T-helper 2 cell treated with Interferon-gamma antibody and Interleukin-4, amounts not matched to agents 100 ng/mL and 5 ng/mL, for 36 hours (primary cell): ENCODE measurements around the gene POU2AF2. TPM values are rescaled to one million over a fixed set of nuclear protein-coding genes. Genes with fewer than 3 reads are reported as not detected.
"Not testable (repeated sequence)": the region's sequence is repeated elsewhere in the genome, so short reads cannot be mapped to it uniquely, and the experiment has no call there.

Source experiments
- intact Hi-C: fragments of 100-400 bp; cut with micrococcal nuclease; formaldehyde crosslinking; loops from one replicate; pipeline ENCODE4 v1.15.1; 2023
- total RNA-seq: library from RNA; stranded (reverse); gene quantifications from 2 replicates; pipeline ENCODE4 v1.2.3, GENCODE V29; 2022

Gene POU2AF2
- total RNA-seq, 1 donor from 2014 or later, result not detected

DNA sequence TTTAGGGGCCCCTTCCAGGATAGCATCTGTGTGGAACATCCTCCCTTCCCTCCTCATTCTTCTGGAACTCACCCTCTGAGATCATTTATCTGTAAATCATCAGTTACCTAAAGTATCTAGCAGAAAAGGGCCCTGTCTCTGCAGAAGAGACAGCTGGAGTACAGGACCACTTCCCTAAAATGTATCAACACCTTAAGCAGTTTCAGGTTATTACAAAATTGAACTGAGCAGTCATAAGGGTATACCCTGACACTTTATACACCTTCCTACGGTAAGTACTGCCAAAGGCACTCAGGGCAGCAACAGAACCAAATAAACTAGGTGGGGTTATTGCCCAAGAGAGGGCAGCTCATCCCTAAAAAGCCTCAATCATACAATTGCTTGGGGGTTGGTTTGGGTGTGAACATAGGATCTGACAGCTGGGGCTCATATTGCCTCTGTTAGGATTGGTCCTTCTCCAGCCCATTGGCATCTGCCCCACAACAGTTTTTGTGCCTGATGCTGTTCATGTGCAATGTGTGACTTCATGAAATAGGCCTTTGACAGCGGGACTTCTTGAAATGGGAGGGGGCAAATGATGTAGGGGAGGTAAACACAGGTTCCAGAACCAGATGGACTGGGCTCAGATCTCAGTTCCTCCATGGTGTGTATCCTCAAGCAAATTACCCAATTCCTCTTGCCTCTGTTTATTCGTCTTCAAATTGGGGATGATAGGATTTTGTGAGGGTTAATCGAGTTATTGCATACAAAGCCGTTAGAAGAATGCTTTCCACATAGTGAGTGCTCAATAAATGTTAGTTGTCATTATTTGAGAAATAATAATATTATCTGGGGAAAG is 55.7 kb downstream of the POU2AF2 start:
- intact Hi-C loops, result no loop called here

DNA sequence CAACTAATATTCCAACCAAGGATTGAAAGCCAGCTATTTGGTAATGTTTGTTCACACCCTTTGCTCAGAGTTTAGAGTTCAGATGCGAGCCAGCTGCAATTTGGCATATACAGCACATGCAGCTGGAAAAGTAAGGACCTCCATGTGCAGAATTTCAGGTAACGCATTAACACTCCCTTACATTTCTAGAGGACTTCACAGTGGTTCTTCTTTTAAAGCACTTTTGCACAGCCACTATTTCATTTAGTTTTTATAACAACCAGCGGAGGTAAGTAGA is 56.3 kb downstream of the POU2AF2 start:
- intact Hi-C loops, result no loop called here

DNA sequence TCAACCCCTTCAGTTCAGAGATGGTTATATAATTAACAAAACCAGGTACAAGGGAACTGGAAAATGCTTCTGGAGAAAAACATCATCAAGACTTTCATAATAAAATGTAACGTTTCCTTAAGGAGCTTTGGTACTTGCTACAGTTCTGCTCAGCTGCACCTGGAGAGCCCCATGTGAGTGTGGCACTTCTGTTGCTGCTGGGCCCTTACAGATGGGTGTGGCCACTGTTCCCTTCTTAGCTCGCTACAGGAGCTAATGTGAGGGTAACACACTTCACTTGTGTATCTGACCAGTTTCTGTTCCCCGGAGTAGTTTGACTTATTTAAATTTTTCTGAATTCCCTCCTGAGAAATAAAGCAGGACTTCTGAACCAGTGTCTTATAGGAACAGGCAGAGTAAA is 56.8 kb downstream of the POU2AF2 start:
- intact Hi-C loops, result no loop called here

DNA sequence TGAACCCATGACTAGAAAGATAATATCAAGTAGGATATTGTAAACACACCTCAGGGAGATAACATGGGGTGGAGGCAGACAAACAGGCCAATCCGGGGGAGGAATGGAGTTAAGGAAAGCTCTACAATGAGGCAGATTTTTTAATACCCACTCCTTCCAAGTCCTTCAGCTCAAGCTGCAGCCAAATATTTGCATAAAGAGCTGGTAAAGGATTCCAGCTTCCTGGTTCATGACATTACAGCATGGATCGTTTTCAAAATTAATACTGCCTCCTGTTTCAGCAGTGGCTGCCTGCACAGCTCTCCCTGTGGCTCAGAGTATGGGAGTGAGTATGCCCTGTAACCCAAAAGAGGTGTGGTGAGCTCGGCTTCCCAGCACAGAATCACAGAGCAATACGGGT is 57.9 kb downstream of the POU2AF2 start:
- intact Hi-C loops, result no loop called here

DNA sequence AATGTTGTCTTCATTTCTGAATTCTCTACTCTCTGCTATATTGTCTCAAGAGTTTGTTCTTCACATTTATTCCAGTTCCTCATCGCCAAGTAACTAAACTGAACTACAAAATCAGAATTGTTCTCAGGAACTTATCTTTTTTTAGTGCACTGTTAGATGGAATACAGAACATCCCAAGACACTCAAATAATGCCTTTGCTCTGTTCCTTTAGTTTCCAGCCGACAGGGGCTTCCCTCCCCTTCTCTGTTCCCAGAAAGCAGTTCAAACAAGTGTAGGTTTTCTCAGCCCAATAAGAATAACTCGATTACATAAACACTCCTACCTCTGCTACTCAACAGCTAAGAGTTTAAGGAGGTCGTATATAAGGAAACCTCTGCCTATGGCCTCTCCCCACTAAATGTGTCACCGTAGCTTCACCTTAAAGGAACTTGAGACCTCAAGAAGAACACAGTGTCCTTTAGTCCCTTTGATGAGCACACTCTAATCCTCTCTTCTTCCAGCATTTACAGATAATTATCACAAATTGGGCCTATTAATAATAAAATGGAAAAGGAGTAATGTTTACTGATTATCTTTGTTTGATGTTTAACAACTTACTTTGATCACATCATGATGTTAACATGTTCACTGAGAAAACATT is 59.8 kb downstream of the POU2AF2 start:
- intact Hi-C loops, result no loop called here

DNA sequence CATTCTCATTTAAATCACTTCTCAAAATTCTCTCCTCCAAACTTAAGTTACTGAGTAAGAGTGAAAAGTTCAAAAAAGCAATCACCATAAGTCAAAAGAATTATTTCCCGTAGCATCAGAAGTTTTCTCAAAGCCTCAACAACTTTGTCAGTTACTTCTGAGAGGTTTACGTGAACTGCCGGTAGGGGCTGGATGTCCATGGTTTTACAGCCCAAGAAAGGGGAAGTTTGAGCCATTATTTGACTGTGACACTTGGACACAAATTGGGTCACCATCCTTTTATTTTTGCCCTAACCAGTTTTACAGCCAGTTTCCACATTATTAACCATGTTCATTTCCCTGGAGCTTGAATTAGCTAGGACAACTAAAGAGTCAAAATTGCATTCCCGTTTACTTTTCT is 60.4 kb downstream of the POU2AF2 start:
- intact Hi-C loops, result no loop called here

DNA sequence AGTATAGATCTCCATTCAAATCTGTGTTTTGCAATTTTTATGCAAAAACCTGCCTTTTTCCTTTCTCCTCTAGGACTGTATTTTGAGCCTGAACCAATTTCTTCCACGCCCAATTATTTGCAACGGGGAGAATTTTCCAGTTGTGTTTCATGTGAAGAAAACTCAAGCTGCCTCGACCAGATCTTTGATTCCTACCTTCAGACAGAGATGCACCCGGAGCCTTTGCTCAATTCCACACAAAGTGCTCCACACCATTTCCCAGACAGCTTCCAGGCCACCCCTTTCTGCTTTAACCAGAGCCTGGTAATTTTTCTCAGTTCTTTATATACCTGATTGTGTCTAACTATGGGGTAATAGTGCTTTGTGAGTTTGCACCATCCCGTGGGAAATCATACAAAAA is 60.8 kb downstream of the POU2AF2 start:
- intact Hi-C loops, result no loop called here

DNA sequence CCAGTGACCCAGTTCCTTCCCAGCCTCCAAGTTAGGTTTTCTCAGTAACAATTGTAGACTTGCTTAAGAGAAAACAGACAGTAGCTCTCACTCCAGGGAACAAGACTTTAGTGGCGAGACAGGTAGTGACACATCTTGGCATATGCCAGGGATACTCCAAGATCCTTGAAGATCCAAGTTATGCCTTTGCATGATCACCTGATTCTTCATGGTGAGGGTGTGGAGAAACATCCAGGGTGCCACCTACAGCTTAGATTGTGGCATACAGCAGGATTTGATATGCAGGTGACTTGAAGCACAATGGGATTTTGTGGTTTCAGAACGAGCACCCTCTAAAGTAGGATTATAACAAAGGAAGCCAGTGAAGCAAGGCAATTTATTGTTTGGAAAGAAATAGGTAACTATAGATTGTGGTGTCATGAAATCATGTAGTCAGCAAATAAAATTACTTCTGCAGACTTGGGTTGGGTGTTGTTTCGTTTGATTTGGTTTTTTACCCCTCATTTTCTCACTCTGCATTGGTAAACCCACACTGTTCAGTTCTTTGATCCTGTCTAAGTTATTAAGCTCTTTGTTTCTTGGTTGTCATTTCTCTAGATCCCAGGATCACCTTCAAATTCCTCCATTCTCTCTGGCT is 62.1 kb downstream of the POU2AF2 start:
- intact Hi-C loops, result no loop called here

DNA sequence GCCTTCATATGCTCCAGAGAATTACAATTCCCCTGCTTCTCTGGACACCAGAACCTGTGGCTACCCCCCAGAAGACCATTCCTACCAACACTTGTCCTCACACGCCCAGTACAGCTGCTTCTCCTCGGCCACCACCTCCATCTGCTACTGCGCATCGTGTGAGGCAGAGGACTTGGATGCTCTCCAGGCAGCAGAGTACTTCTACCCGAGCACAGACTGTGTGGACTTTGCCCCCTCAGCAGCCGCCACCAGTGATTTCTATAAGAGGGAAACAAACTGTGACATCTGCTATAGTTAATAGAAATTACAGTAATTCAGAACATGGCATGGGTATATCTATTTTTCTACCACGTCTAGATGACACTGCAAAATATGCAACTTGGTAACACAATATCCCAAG is 62.6 kb downstream of the POU2AF2 start:
- intact Hi-C loops, result no loop called here

DNA sequence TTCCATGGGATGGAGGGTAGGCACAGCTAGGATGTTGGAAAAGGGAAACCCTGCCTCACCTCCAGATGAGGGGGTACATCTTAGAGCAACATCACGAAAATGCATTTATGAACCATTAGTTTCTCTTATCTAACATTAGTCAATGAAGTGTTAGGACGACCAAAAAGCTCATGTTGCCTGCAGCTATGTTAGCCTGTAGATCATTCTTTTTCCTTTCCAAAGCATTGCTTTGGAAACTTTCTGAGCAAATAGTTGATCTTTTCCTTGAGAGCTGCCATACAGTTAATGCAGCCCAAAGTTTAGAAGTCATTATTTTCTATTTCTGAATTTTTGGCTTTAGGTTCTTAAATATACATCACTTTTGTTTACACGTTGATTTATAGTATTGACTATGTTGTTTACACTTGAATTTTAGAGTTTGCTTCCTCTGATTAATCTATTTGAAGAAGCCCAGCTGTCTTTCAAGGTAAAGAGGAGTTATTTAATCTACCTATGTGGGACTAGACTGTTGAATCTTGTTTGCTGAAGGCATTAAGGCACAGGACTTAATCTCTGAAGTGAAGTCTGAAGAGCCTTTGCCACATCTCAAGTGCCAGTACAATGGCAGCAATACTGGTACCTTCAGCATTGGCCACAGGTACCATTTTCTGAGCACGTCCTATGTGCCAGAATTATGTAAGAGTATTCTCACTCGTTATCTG is 63.8 kb downstream of the POU2AF2 start:
- intact Hi-C loops, result no loop called here

DNA sequence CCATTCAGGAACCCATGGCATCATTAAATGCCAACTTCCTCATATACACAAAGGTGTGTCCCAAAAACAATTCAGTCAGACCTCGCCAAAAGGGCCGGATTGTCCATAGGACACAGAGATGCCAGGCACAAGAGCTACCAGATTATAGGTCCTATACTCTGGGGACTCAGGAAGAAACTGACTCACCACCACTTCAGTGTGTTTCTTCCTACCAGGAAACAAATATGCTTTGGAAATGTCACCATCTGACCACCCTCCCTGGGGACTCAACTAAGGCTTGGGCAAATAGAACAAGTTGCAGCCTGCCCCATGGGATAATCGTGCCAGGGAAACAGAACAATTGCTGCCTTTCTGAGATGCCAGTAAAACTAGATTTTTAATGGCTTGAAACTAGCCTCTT is 64.6 kb downstream of the POU2AF2 start:
- intact Hi-C loops, result no loop called here

DNA sequence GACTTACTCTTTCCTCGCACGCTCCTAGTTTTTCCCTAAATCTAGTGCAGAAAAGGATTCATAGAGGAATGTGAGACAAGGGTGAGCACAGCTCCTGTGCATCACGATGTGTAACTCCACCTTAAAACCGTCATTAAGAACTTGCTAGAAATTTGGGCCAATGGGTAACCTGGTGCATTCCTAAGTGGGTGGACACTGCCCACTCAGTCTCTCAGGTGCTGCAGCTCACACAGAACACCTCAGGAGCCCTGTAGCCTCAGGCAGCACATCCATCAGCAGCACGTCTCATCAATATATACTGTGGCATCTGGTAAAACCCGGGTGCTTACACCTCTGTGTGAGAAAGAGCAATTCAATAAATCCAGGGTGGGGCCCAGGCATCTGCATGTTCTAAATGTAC is 65.2 kb downstream of the POU2AF2 start:
- intact Hi-C loops, result no loop called here

DNA sequence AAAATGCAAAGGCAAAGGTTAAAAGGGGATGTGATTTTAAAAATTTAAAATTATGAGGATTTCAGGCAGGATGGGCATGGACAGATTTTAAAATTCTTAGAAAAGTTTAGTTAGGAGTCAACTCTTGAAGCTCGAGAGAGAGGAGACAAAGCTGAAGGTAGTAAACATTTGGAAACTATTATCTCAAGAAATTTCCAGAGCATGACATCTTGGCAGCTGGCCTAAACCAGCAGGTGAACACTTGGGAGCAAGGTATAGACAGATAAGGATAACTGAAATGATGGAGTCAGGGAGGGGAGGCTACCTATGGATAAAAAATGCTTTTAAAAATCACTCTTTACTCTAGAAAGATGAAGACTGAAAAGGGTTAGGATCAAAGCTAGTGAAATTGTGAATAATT is 66.6 kb downstream of the POU2AF2 start:
- intact Hi-C loops, result no loop called here

DNA sequence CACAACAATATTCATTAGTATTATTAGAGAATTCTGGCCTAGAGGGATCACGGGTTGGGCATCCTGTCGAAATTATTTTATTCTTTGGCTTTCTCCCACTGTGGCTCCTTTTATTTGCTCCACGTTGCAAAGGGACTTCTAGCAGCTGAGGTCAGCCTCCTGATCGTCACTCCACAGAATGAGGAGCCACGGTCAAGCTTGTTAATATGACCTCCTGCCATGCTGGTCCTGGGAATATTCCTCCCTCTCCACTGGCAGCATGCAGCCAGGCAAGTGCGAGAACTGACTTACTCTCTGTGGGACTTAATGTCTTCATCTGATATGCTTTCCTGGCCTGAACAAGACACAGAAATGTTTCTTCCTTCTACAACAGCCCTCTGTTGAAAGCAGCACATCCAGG is 73.8 kb downstream of the POU2AF2 start:
- intact Hi-C loops, result no loop called here

DNA sequence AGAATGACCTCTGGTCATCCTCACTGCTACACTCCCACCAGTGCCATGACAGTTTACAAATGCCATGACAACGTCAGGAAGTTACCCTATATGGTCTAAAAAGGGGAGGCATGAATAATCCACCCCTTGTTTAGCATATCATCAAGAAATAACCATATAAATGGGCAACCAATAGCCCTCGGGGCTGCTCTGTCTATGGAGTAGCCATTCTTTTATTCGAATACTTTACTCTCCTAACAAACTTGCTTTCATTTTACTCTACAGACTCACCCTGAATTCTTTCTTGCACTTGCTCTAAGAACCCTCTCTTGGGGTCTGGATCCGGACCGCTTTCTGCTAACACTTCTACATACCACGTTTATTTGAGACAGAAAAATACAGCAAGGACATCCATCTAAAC is 74.7 kb downstream of the POU2AF2 start:
- intact Hi-C loops, result not testable (repeated sequence)

DNA sequence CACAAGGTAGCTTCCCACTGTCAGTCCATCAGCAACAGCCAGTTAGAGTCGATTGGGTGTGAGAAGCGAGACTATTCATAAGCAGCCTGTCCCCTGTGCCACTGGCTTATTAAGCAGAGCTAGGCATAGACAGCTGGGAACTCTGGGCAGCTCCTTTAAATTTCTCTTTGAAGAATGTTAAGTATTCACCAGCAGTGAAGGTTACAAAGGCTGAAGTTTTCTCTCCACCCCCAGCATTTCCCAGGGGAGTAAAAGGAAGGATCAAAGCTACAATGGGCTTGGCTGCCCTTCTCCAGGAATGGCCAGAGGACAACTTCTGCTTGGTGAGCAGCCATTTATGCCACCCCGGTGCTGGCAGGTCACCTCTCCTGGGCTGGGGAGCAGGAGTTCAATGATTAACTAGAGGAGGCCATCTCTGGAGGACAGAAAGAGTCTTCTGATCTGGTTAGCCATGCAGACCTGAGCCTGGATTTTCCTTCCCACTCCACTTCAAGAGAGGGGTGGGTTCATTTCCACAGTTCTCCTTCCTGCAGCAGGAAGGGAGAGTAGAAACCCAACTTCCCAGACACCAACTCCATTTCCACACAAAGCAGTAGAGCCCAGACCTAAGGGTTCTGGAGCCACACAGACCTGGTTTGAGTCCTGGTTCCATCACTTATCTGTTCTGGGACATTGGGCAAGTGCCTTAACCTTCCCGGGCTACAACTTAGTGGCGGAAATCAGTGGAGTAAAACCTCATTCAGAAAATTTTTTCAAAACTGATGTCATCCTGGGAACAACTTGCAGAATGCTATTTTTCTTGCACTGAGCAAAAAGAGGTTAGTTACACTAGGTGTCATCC is 75.4 kb downstream of the POU2AF2 start:
- intact Hi-C loops, result no loop called here

DNA sequence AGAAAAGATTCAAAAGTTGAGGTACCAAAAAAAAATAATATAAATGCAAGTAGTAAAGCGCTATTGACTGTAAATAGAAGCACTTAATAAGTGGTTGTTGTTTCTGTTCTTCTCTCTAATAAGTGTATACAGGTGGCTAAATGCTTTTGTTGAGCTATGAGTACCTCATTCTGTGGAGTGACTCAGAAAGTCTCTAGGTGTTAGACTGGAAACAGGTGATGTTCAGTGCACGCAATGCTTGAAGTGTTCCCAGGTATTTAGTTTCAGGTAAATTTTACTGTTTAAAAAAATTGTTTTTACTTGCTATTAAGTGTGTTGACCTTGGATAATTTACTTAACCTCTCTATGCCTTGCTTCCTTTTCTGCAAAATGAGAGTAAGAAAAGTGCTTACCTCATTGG is 77.0 kb downstream of the POU2AF2 start:
- intact Hi-C loops, result no loop called here

DNA sequence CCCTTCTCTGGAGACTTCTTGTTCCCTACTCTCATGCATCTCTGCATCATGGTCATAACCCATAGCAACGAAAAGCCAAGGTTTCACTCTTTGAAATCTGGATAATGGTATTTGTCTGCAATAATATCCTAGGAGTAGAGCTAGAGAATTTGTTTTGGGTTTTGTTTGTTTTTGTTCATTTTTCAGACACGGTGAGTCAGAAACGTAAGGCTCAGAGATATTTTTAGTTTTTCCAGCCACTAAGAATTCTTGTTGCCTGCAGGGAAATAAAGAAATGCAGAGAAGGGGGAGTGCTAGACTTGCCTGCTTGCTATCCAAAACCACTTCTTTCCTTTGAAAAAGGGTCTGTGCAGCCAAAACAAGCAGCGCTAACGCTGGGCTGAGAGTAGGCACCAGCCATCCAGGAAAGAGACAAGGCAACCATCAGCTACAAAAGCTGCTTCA is 78.8 kb downstream of the POU2AF2 start:
- intact Hi-C loops, result no loop called here

DNA sequence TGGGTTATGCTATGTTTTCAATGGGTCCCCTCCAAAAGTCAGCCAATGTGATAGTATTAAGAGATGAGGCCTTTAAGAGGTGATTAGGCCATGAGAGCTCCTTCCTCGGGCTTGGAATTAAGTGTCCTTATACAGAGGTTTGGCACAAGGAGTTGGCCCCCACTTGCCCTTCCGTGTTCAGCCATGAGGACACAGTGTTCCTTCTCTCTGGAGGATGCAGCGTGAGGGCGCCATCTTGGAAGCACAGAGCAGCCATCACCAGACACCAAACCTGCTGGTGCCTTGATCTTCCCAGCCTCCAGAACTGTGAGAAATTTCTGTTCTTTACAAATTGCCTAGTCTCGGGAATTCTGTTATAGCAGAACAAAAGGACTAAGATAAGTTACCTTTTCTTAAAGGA is 79.7 kb downstream of the POU2AF2 start:
- intact Hi-C loops, result no loop called here

DNA sequence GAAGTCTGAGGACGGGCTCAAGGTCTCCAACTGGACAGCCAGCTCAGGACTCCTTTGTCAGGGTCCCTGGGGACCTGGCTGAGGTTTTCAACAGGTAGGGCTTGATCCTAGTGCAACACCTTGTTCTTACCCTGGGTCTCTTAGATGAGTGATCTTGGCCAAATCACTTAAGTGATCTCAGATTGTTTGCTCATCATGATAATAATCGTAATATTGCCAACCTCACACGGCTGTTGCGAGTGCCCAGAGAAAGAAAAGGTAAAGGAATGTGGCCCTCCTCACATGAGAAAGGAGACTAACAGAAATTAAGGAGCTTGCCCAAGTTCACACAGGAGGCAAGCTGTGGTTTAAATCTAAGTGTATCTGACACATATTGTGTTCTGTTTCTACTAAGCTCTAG is 81.3 kb downstream of the POU2AF2 start:
- intact Hi-C loops, result no loop called here

DNA sequence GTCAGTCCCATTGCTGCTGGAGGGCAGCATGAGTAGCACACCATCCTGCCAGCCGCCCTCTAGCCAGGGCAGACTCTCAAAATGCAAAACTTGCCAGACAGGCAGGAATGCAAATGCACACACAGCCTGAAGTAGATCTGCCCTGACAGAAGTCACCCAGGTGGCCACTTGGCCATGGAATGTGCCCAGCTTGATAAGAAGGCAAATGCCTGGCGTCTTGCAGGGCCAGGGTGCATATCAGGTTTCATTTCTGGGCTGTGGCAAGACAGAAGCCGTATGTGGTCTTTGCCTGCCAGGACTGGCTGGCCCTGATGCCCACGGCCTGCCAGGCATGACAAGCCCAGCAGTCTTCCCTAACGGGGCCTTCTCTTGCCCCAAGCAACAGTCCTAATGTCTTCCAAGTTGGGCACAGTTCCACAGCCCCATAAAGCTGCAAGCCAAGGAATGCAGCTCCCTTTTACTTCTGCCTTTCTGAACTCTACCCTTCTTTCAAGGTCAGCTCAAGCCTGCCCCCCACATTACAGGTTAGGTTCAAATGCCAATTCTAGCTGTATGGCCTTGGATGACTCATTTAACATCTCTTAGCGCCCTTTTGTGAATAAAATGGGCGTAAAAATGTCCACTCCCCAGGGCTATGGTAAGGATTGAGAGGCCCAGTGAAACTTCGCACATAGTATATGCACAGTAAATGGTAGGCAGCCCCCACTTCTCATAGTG is 82.5 kb downstream of the POU2AF2 start:
- intact Hi-C loops, result no loop called here
